Keratinocyte (primary cell): Measurements from ENCODE around the gene UNKL. TPM values are rescaled to one million over a fixed set of nuclear protein-coding genes. Genes with fewer than 3 reads are reported as not detected.

Experiments
- DNase-seq: peaks from one replicate; pipeline ENCODE4 v3.0.0-alpha.2; 2011; ENCODE audit warnings: low read depth, missing footprints, low spot score
- FAIRE-seq: peaks from 2 replicates; lab custom pipeline; 2011; peaks lifted over from hg19 to GRCh38; lab: Jason Lieb, UNC
- H2AFZ ChIP-seq: 2 replicates; pipeline ENCODE4 v1.6.0; 2012; ENCODE audit warnings: low read length, control low read depth, inconsistent platforms; ENCODE audit not compliant: control insufficient read depth
- H3K27ac ChIP-seq: 2 replicates; pipeline ENCODE4 v1.5.1; 2011; ENCODE audit warnings: low read length; ENCODE audit not compliant: control insufficient read depth, insufficient read depth
- H3K27me3 ChIP-seq: 3 replicates; pipeline ENCODE4 v1.6.0; 2011; ENCODE audit warnings: low read length; ENCODE audit not compliant: control insufficient read depth, insufficient read depth; ENCODE audit errors: extremely low read depth
- H3K36me3 ChIP-seq, 2 experiments: 2 replicates in 1 of 2; 3 replicates in 1 of 2; pipeline ENCODE4 v1.5.1; 2011; ENCODE audit warnings: low read length in 2 of 2, mild to moderate bottlenecking in 1 of 2; ENCODE audit not compliant: control insufficient read depth in 2 of 2, insufficient read depth in 2 of 2; ENCODE audit errors: extremely low read depth in 1 of 2
- H3K4me1 ChIP-seq: 3 replicates; pipeline ENCODE4 v1.5.1; 2011; ENCODE audit warnings: low read length; ENCODE audit not compliant: control insufficient read depth, insufficient read depth; ENCODE audit errors: extremely low read depth
- H3K4me2 ChIP-seq: 3 replicates; pipeline ENCODE4 v1.6.0; 2011; ENCODE audit warnings: low read depth, low read length; ENCODE audit not compliant: control insufficient read depth, insufficient read depth; ENCODE audit errors: extremely low read depth
- H3K4me3 ChIP-seq, 3 experiments: fragments of 200-600 bp in 1 of 3; sonication (generic) in 1 of 3; 2 replicates in 2 of 3; 3 replicates in 1 of 3; pipeline ENCODE4 v1.5.1; 2011 to 2016; ENCODE audit warnings: low read length in 3 of 3, mild to moderate bottlenecking in 3 of 3, control low read depth in 2 of 3, inconsistent platforms in 1 of 3, low read depth in 1 of 3, mixed read lengths in 1 of 3, mixed run types in 1 of 3, moderate library complexity in 1 of 3; ENCODE audit not compliant: control insufficient read depth in 2 of 3, insufficient read depth in 2 of 3; ENCODE audit errors: extremely low read depth in 1 of 3
- H3K79me2 ChIP-seq: 2 replicates; pipeline ENCODE4 v1.6.0; 2012; ENCODE audit warnings: low read length; ENCODE audit not compliant: control insufficient read depth, insufficient read depth
- H3K9ac ChIP-seq: 3 replicates; pipeline ENCODE4 v1.6.0; 2011; ENCODE audit warnings: low read length; ENCODE audit not compliant: control insufficient read depth, insufficient read depth; ENCODE audit errors: extremely low read depth
- H3K9me1 ChIP-seq: 3 replicates; pipeline ENCODE4 v1.6.0; 2011; ENCODE audit warnings: low read length; ENCODE audit not compliant: control insufficient read depth, insufficient read depth; ENCODE audit errors: extremely low read depth
- H3K9me3 ChIP-seq: 2 replicates; pipeline ENCODE4 v1.5.1; 2012; ENCODE audit warnings: low read depth, low read length; ENCODE audit not compliant: control insufficient read depth
- H4K20me1 ChIP-seq: 3 replicates; pipeline ENCODE4 v1.6.0; 2011; ENCODE audit warnings: low read length; ENCODE audit not compliant: control insufficient read depth, insufficient read depth; ENCODE audit errors: extremely low read depth
- CTCF ChIP-seq, 3 experiments: IDR thresholded peaks in 1 of 3; conservative IDR thresholded peaks in 1 of 3; optimal IDR thresholded peaks in 1 of 3; 2 replicates in 2 of 3; 3 replicates in 1 of 3; pipeline versions ENCODE3 to v1.5.1; 2011; ENCODE audit warnings: low read length in 3 of 3, mild to moderate bottlenecking in 3 of 3, moderate library complexity in 2 of 3, control low read depth in 1 of 3, inconsistent platforms in 1 of 3; ENCODE audit not compliant: insufficient read depth in 2 of 3; ENCODE audit errors: extremely low read depth in 1 of 3
- EZH2 ChIP-seq: IDR thresholded peaks from one replicate; pipeline ENCODE4 v1.6.1; 2012; ENCODE audit warnings: inconsistent platforms, mild to moderate bottlenecking, low read length, moderate library complexity
- dilution Hi-C: fragments of 300-500 bp; cut with MboI; formaldehyde crosslinking; loops from one replicate; pipeline ENCODE4 v1.7.0; 2020; ENCODE audit warnings: low sequenced_read_pairs; ENCODE audit not compliant: extremely low pct_ligation_motif_present
- polyA plus RNA-seq, 5 experiments: library from polyadenylated mRNA; depleted of rRNA in 3 of 5; stranded (reverse) in 3 of 5; stranded (forward) in 1 of 5; unstranded in 1 of 5; fragments of >200 nt; gene quantifications; 1 replicate in 1 of 5; 2 replicates in 3 of 5; 3 replicates in 1 of 5; pipeline versions ENCODE4 v1.2.1 to v1.2.3, GENCODE V29; 2011 to 2012; ENCODE audit warnings: missing spikeins in 2 of 5, low read depth in 1 of 5, low replicate concordance in 1 of 5

Gene UNKL
- polyA plus RNA-seq, 1 donor (not counting 4 experiments of a cell fraction or from before 2014, with no cell fraction given), result 2.3 TPM

GRCh38 chr16:1317479-1318267 is 96.8 kb downstream of the UNKL start:
- H3K9ac ChIP-seq, result no peak overlapping the region
- no peaks in the 10 kb centered on the region for H3K9me1 ChIP-seq
- peaks cover 63% of the 10 kb centered on the region for H3K79me2 ChIP-seq
- no peak overlapping the region for H3K4me3 ChIP-seq
- H4K20me1 ChIP-seq, result peaks cover 9% of the 10 kb centered on the region
- TF ChIP-seq CTCF (optimal IDR thresholded peaks at IDR 0.05 in 1 of 3, IDR thresholded peaks at IDR 0.05 in 1 of 3, conservative IDR thresholded peaks at IDR 0.05 in 1 of 3; ENCODE audit: extremely low read depth in 1 of 3, insufficient read depth in 2 of 3, low read length in 3 of 3) (no peak), EZH2 (no peak)
- FAIRE-seq (no peak), DNase-seq (no peak)
- dilution Hi-C loops, result no loop called here
- no peak overlapping the region for H3K4me2 ChIP-seq
- H3K36me3 ChIP-seq, result peaks cover 45 to 58% of the 10 kb centered on the region in 2 experiments
- H3K4me1 ChIP-seq, result no peaks in the 10 kb centered on the region
- no peaks in the 10 kb centered on the region for H3K27me3 ChIP-seq
- no peaks in the 10 kb centered on the region for H3K9me3 ChIP-seq
- no peak overlapping the region for H3K27ac ChIP-seq
- H2AFZ ChIP-seq, result no peak overlapping the region

- dilution Hi-C loops, result no loop called here
- Histone ChIP-seq H3K79me2 (peaks cover 80% of the 10 kb centered on the region), H3K4me2 (no peak overlapping the region), H3K4me1 (peaks cover 12% of the 10 kb centered on the region), H3K36me3 (peaks cover 38 to 67% of the 10 kb centered on the region in 2 experiments), H2AFZ (no peak overlapping the region), H3K27ac (no peak overlapping the region), H3K9me3 (no peaks in the 10 kb centered on the region), H3K4me3 (no peak overlapping the region), H3K9me1 (no peaks in the 10 kb centered on the region), H4K20me1 (peaks cover 25% of the 10 kb centered on the region), H3K27me3 (no peaks in the 10 kb centered on the region), H3K9ac (no peak overlapping the region)
- TF ChIP-seq CTCF (optimal IDR thresholded peaks at IDR 0.05 in 1 of 3, IDR thresholded peaks at IDR 0.05 in 1 of 3, conservative IDR thresholded peaks at IDR 0.05 in 1 of 3; ENCODE audit: extremely low read depth in 1 of 3, insufficient read depth in 2 of 3, low read length in 3 of 3), result no peak
- DNase-seq (no peak), FAIRE-seq (no peak)
Measured at GRCh38 chr16:1316033-1316405, 98.5 kb downstream of the UNKL start.
